Femur (tissue), 1 donor: ENCODE measurements around the gene CFB.

Experiments used
- DNase-seq: peaks from one replicate; pipeline ENCODE4 v3.0.0-alpha.2; 2017

The CFB gene

DNA sequence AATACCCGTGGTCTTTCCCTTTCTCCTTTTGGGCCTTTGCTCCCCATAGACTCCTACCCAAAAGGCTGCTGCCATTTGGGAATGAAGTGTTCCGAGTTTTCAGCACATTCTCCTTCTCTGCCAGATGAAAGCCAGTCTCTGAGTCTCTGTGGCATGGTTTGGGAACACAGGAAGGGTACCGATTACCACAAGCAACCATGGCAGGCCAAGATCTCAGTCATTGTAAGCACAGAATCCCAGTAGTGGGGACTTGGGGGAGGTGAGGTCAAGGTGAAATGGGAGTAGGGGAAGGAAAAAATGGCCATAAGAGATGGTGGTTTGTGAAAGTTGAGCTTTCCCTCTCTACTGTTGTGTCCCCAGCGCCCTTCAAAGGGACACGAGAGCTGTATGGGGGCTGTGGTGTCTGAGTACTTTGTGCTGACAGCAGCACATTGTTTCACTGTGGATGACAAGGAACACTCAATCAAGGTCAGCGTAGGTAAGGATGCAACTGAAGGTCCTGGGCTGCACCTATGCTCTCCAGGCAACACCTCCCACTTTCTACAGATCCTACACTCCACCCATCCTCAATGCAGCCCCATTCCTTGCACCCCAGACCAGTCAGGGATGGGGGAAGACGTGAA lies 4.1 kb downstream of the CFB start:
- DNase-seq = no peak

DNA sequence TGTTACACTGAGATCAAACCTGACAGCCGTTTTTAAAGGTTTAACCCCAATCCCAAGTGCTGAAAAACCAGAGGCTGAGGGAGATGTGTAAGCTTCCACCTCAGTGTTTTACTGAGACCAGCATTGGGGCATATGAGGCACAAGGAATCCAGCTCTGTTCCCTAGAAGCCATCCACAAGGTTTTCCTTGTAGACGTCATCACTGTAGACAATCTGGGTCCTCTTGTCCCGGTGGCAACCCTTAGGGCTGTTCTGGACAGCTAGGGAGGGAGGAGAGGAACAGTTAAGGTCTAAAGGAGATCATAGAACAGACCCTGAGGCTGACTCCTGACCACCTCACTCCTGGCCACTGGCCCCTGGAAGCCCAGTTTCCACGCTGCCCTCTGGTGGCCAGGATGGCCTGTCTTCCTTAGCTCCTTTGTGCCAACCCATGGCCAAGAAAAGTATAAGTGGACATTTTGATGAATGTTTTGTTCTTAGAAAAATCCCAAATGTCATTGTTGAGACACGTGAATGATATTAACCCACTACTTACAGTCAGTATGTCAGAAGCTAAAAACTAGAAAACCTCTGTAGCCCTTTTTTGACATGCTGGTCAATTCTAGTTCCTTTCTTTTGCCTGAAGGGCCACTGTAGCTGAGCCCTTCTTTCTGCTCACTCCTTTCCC lies 6.4 kb downstream of the CFB start:
- peak; percentile 55 for DNase-seq

DNA sequence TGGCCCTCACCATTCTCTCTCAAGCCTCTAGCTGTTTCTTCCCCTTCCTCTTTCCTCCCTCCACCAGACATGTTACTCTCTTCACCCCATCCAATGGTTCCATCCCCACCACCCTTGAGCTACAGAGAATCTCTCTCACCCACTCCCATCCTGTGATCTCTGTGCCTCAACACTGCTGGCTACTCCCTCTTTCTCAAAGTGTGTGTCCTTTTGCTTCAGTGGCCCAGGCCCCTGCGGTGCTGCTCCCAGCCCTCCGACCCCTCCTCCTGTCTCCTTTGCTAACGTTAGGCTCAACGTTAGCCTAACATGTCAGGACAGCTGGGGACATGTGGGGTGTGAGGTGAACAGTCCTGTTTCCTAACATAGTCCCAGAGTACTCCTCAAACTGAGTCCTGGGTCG lies 7.0 kb downstream of the CFB start:
- DNase-seq = no peak

DNA sequence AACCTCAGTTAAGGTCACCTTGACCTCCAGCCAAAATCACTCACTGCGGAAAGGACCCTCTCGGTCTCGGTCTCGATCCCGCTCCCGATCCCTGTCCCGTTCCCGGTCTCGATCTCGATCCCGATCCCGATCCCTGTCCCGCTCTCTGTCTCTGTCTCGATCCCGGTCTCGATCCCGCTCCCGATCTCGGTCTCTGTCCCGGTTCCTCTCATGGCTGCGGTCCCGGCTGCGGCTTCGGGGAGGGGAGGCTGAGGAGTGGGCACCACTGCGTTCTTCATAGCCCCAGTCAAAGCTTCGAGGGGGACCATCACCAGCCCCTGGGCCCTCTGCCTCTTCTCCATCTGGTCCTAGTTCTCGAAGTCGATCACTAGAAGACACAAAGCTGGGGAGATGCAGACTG lies 8.6 kb downstream of the CFB start:
- DNase-seq = no peak

DNA sequence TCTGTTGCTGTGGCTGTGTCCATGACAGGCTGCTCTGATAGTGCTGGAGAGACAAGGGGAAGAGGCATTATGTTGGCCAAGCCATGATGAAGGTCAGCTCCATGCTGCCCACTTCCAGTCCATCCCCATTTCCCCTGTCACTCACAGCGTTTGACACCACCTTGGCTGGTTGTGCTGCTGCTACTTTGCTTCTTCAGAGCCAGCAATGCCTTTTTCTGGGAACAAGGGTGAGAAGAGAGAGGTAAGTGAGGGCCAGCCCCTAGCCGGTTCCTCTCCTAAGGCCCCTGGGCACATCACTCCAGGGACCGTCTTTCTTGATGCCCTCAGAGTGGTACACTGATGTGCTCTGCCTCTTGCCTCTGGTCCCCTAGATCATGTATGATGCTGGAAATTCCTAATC lies 10.9 kb downstream of the CFB start:
- DNase-seq = no peak

DNA sequence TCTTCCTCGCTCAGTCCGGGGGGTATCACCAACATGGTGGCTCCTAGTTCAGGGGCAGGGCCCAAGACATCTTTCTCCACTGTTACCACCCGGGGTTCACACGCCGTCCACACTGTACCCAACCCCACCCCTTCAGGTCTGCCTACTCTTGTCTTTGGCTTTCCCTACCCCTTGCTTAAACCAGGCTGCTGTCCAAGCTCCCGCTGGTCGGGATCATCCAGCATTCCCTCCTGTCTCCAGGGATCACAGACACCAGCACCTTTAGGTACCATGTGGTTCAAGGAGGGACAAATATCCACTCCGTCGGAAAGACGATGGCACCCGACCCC lies 12.5 kb downstream of the CFB start:
- DNase-seq = no peak

DNA sequence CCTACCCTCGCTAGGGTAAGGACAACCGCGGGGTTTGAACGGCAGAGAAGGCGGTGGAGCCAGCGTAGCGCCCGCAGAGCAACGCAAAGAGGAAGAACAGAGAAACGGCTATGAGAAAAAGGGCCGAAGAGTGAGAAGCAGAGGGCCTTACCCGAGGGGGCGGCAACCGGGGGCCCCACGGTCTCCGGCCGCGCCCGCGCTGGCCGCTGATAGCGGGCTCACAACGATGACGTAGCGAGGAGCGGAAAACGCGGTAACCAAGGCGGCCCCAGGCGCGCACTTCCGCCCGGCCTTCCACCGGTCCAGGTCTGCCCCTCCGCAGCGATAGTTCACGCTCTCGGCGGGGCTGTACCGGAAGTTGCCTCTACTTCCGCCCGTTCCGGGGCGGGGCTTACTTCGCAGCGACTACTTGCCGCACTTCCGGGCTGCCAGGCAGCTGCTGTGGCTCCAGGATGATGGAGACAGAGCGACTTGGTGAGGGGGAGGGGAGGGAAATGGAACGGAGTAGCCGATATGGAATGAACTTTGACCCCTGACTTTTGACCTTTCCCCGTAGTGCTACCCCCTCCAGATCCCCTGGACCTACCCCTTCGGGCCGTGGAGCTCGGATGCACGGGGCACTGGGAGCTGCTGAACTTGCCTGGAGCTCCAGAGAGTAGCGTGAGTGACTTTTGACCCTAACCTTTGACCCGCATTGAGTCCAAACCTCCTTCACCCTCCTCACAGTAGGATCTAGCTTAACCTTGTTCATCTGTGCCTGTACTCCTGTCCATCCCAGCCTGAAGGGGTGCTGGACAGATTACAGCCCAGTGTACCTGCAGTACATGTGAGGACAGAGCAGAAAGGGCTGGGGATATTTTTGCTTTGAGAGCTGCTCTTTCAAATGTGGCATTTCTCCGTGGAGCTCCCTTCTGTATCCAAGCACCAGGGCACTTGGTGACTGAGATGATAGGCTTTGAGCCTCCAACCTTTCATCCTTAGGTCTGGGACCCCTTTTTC lies 13.1 kb downstream of the CFB start, which contains the start of the genes NELFE and SKIC2:
Gene NELFE (minus strand): TSS at position 231 of the 999 bp plus-strand sequence. CDS start 525 bp downstream, outside the sequence.
Gene SKIC2 (plus strand): TSS at position 435 of the 999 bp plus-strand sequence. CDS start 18 bp downstream, at position 453.
- peak; percentile 100 for DNase-seq

DNA sequence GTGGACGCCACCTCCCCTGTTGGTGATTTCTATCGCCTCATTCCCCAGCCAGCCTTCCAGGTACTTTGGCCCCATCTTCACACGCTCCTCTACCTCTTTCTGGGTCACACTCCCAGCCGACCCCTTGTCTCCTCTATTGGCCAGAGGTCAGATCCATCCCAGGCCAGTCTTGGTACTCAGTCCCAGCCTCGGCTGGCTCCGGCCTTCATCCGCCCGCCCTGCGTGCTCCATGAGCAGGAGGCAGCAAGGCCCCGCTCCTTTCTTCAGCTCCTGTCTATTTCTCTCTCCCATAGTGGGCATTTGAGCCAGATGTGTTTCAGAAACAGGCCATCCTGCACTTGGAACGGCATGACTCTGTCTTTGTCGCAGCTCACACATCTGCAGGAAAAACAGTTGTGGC lies 15.7 kb downstream of the CFB start:
- DNase-seq = no peak

DNA sequence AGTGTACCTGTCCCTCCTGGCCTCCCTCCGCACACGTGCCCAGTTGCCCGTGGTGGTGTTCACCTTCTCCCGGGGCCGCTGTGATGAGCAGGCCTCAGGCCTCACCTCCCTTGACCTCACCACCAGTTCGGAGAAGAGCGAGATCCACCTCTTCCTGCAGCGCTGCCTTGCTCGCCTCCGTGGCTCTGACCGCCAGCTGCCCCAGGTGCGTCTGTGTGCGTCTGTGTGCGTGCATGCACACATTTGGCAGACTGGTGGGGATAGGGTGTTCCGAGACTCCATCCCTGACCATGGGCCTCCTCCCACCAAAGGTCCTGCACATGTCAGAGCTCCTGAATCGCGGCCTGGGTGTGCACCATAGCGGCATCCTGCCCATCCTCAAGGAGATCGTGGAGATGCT lies 18.0 kb downstream of the CFB start:
- DNase-seq = no peak

DNA sequence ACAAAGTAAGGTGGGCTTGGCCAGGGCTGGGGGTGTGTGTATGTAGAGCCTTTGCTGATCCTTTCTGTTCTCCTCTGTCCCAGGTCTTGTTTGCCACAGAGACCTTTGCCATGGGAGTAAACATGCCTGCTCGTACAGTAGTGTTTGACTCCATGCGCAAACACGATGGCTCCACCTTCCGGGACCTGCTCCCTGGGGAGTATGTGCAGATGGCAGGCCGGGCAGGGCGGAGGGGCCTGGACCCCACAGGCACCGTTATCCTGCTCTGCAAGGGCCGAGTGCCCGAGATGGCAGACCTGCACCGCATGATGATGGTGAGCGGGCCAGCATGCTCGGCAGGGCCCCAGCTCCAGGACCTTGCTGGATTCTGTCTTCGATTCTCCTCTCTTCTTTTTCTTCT lies 19.8 kb downstream of the CFB start:
- no peak for DNase-seq

DNA sequence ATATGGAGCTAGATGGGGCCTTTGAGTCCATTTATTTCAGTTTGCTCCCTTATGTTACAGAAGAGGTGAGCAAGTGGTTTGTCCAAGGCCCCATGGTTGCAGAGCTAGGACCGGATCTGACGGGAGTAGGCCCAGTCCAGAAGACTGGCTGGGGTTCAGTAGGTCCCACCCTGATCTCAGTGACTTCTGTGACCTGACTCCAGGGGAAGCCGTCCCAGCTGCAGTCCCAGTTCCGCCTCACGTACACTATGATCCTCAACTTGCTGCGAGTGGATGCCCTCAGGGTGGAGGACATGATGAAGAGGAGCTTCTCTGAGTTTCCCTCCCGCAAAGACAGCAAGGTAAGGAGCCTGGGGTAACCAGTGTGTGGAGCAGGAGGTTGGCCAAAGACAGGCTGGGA lies 20.6 kb downstream of the CFB start:
- no peak for DNase-seq

DNA sequence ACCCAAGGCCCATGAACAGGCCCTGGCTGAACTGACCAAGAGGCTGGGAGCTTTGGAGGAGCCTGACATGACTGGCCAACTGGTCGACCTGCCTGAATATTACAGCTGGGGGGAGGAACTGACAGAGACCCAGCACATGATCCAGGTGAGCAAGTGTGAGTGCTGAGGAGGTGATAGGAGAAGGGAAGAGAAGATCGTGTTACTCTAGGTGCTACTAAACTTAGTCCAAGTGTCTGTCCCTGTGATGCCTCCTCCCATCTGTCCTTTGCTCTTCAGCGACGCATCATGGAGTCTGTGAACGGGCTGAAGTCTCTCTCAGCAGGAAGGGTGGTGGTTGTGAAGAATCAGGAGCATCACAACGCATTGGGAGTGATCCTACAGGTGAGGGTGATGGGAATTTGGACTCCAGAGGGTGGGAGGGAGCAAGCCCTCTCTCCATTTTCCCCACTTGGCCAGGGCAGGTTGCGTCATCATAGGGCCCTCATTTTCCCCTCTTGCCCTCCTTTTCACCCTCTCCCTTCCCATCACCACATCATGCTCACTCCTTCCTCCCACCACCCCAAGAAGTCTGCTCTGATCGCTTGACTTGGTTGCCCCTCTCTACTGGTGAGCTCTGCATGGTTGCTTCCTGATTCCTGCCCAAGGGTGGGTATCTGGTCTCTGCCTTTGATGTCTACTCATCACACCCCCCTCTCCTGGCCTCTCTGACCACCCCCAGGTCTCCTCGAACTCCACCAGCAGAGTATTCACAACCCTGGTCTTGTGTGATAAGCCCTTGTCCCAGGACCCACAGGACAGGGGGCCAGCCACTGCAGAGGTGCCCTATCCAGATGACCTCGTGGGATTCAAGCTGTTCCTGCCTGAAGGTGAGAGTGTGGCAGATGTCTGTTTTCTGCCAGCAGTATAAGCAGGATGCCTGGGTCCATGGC lies 21.4 kb downstream of the CFB start:
- DNase-seq = no peak

DNA sequence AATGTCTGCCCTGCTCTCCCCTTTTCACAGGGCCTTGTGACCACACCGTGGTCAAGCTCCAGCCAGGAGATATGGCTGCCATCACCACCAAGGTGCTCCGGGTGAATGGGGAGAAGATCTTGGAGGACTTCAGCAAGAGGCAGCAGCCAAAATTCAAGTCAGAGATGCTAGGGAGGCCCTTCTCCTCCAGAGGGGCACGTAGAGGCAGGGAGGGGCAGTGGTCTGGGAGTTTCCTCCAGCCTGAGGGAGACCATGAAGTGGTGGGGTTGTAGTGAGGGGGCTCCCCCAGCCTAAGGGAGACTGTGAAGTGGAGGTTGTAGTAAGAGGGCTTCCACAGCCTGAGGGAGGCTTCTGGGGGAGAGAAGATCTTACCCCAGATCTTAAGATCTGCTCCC lies 22.0 kb downstream of the CFB start:
- peak; percentile 10 for DNase-seq

DNA sequence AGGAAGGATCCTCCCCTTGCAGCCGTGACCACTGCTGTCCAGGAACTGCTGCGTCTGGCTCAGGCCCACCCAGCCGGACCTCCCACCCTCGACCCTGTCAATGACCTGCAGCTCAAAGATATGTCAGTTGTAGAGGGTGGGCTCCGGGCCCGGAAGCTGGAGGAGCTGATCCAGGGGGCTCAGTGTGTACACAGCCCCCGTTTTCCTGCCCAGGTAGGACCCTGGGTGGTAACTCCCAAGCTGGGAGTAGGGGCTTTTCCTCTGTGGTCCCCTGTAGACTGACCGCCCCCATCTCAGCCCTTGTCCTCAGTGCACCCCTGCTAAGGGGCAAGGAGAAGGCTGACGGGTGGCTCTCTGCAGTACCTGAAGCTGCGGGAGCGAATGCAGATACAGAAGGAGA lies 22.4 kb downstream of the CFB start:
- no peak for DNase-seq

DNA sequence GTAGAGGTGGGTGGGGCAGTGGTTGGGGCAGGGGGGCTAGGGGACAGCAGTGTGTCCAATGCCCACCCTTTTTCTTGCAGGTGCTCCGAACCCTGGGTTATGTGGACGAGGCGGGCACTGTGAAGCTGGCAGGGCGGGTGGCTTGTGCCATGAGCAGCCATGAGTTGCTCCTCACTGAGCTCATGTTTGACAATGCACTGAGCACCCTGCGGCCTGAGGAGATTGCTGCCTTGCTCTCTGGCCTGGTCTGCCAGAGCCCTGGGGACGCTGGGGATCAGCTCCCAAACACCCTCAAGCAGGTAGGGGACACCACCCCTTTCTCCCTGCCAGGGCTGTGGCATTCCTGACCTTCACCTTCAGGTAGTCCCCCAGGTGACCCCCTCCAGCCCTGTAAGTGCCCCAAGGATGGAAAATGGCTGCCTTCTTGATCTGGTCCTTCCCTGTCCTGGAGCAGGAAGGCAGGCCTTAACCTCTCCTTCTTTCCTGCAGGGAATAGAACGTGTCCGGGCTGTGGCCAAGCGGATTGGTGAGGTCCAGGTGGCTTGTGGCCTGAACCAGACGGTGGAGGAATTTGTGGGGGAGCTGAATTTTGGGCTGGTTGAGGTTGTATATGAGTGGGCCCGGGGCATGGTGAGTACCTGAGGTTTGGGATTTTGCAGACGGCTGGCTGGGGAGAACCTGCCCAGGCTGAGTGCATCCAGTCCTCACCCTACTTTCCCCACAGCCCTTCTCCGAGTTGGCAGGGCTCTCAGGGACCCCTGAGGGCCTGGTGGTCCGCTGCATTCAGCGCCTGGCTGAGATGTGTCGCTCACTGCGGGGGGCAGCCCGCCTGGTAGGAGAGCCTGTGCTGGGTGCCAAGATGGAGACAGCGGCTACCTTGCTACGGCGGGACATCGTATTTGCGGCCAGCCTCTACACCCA lies 23.2 kb downstream of the CFB start:
- DNase-seq = no peak

DNA sequence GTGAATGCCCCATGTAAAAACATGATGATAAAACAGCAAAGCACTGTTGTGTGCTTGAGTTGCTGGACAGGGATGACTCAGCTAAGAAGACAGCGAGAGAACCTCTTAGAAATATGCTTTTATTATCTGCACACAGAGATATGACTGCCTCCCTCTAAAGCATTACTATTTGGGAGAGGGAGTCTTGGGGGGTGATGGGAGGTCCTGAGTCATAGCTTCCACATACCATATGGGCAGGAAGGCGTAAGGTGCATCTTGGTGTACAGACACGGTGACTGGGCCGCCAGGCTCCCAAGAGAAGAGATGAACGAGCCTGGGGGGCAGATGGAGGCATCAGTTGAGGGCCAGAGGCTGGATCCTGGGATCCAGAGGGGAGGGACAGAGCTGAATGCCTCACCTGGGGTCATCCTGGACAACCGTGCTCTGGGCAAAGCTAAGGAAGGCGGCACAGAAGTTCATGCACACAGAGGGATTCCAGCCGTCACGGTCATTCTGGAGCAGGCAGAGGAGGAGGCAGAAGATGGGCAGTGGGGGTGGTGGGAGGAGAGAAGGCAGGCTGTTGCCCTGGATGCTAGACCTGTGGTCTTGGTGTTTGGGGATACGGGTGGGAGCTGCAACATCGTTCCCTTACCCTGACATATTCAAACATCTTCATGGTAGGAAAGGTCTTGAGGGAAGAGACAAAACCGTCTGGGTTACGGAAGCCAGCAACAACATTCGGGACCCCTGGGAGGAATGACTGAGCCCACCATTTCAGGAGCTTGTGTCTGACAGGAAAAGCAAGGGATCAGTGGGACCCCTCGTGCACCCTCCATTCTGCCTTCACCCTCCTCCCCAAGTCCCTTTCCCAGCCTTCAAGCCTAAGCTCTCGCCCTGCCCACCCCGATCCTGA lies 24.1 kb downstream of the CFB start:
- DNase-seq = no peak

DNA sequence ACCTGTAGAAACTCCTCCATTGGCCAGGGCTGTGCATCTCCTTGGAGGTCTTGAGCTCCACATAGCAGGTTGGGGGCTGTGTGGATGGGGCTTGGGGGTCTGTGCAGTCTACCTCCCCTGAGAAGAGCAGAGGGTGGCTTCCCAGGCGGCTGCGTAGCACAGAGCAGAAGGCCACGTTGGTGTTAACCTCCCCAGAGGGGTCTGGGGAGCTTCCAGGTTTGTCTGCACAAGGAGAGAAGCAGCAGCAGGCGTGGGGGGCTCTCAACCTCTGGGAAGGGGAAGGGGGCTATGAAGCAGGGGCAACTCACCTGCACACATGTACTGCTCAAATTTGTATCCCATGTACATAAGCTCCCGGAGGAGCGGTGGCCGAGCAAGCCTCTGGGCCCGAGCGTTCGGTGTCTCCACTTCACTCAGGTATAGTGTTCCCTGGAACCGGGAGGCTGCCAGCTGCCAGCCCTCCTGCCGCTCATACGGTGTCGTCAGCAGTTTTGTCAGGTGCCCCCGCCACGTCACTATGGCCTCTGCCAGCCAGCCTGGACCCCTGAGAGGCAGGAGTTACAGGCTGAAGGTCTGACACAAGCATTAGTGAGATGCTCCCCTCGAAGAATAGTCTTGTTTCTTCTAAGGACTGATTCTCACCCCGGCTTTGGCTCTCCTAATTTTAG lies 24.8 kb downstream of the CFB start:
- DNase-seq = no peak

DNA sequence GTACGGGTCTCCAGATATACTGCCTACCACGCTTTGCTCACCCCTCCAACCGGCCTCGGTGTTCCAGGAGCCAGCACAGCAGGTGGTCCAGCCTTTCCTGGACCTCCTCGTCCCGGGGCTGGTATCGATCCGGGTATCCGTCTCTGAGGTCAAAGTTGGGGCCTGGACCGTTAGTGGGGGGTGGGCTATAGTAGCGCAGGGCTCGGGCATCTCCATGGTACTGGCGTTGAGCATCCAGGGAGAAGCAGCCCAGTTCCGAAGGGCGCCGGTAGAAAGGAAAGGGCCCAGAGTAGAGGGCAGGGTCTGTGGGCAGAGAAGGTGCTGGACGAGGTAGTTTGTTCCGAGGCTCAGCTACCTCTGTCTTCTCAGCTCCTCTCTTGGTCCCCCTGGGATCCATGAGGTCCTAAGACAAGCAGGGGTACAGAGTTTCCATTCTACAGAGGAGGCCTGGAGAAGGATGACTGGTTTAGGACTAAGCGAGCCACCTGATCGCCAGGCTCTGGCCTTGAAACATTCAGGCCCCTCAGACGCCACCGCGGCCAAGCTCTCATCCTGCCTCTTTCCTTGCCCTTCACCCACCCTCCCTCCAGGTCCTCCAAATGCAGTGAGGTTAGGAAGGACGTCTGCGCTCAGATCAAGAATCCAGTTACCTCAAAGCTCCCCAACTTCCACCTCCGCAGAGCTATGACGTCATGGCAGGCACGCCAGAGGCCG lies 25.5 kb downstream of the CFB start:
- DNase-seq = no peak
